ENCODE data around the gene SMG9.

The SMG9 gene

GRCh38 chr19:43719918-43720317 lies 34.8 kb downstream of the SMG9 start:
- no peak for DNase-seq

- DNase-seq, result no peak
Observed at GRCh38 chr19:43719378-43719868, 35.3 kb downstream of the SMG9 start.

GRCh38 chr19:43718627-43719377 lies 36.0 kb downstream of the SMG9 start:
- no peak for DNase-seq

GRCh38 chr19:43715776-43716175 lies 39.0 kb downstream of the SMG9 start, which contains the start of gene IRGC:
TSS of gene IRGC (plus strand) at chr19:43716076. CDS start at chr19:43718559, 2,483 bp downstream.
- no peak for DNase-seq

GRCh38 chr19:43713208-43713607 lies 41.6 kb downstream of the SMG9 start:
- no peak for DNase-seq

- DNase-seq, result no peak
Observed at GRCh38 chr19:43711751-43712355, 42.9 kb downstream of the SMG9 start.

- DNase-seq, result no peak
Observed at GRCh38 chr19:43708716-43709115, 46.0 kb downstream of the SMG9 start.

GRCh38 chr19:43707158-43707712 lies 47.5 kb downstream of the SMG9 start:
- no peak for DNase-seq

- DNase-seq, result no peak
Observed at GRCh38 chr19:43705729-43706128, 49.0 kb downstream of the SMG9 start.

- DNase-seq, result no peak
Observed at GRCh38 chr19:43704002-43704705, 50.6 kb downstream of the SMG9 start.

- peak; percentile 51 for DNase-seq
Observed at GRCh38 chr19:43700395-43701000, 54.3 kb downstream of the SMG9 start.

- peak; percentile 82 for DNase-seq
Observed at GRCh38 chr19:43699506-43700394, 55.0 kb downstream of the SMG9 start.

GRCh38 chr19:43697295-43697694 lies 57.5 kb downstream of the SMG9 start:
- DNase-seq, result no peak

GRCh38 chr19:43695985-43696704 lies 58.6 kb downstream of the SMG9 start:
- DNase-seq, result no peak

GRCh38 chr19:43694553-43694952 lies 60.2 kb downstream of the SMG9 start:
- DNase-seq, result no peak

- no peak for DNase-seq
Observed at GRCh38 chr19:43692877-43693276, 61.9 kb downstream of the SMG9 start.

- no peak for DNase-seq
Observed at GRCh38 chr19:43692385-43692784, 62.4 kb downstream of the SMG9 start.

- no peak for DNase-seq
Observed at GRCh38 chr19:43691755-43692154, 63.0 kb downstream of the SMG9 start.

GRCh38 chr19:43690890-43691289 lies 63.9 kb downstream of the SMG9 start:
- DNase-seq, result no peak

- DNase-seq, result no peak
Observed at GRCh38 chr19:43690444-43690843, 64.3 kb downstream of the SMG9 start.

GRCh38 chr19:43688059-43688701 lies 66.6 kb downstream of the SMG9 start:
- DNase-seq, result no peak

Measured in eye (tissue), 1 donor.